DMS153 treated with DMSO at 0.1 percent for 48 hours (cell line): Measurements from ENCODE around the gene SLC29A3.
"Not testable (repeated sequence)": the region's sequence is repeated elsewhere in the genome, so short reads cannot be mapped to it uniquely, and the experiment has no call there.

Experiments
- DNase-seq: peaks from one replicate; lab custom pipeline; 2025; ENCODE audit not compliant: unreplicated experiment; lab: John Stamatoyannopoulos, UW

Gene SLC29A3

GRCh38 chr10:71319042-71319799 is at the start of gene SLC29A3:
TSS of gene SLC29A3 (plus strand) at chr10:71319259. CDS start at chr10:71319310, 51 bp downstream.
- DNase-seq = peak; percentile 76

GRCh38 chr10:71269301-71270288 is 49.5 kb upstream of the SLC29A3 start:
- no peak for DNase-seq

GRCh38 chr10:71270301-71271220 is 48.5 kb upstream of the SLC29A3 start:
- DNase-seq = peak; percentile 74

- DNase-seq = no peak
Observed at GRCh38 chr10:71271662-71272055, 47.4 kb upstream of the SLC29A3 start.

GRCh38 chr10:71272056-71272771 is 46.8 kb upstream of the SLC29A3 start:
- no peak for DNase-seq

GRCh38 chr10:71272974-71273373 is 46.1 kb upstream of the SLC29A3 start:
- not testable (repeated sequence) for DNase-seq

- DNase-seq = no peak
Observed at GRCh38 chr10:71273506-71273905, 45.6 kb upstream of the SLC29A3 start.

GRCh38 chr10:71274901-71275796 is 43.9 kb upstream of the SLC29A3 start:
- DNase-seq = no peak

- no peak for DNase-seq
Observed at GRCh38 chr10:71276873-71277272, 42.2 kb upstream of the SLC29A3 start.

GRCh38 chr10:71277914-71278665 is 41.0 kb upstream of the SLC29A3 start:
- no peak for DNase-seq

- DNase-seq = no peak
Observed at GRCh38 chr10:71278691-71279588, 40.1 kb upstream of the SLC29A3 start.

GRCh38 chr10:71279590-71280170 is 39.4 kb upstream of the SLC29A3 start:
- DNase-seq = no peak

GRCh38 chr10:71280216-71280615 is 38.8 kb upstream of the SLC29A3 start:
- DNase-seq = no peak

- DNase-seq = no peak
Observed at GRCh38 chr10:71280825-71281224, 38.2 kb upstream of the SLC29A3 start.

- no peak for DNase-seq
Observed at GRCh38 chr10:71281646-71282322, 37.3 kb upstream of the SLC29A3 start.

GRCh38 chr10:71282323-71282680 is 36.8 kb upstream of the SLC29A3 start:
- no peak for DNase-seq

GRCh38 chr10:71283410-71283809 is 35.6 kb upstream of the SLC29A3 start:
- DNase-seq = no peak
